GM21529 (cell line): Measurements from ENCODE around the gene TMEM181.
"Not testable (repeated sequence)": the region's sequence is repeated elsewhere in the genome, so short reads cannot be mapped to it uniquely, and the experiment has no call there.

Experiments used
- ATAC-seq: cut with Tn5 transposase; IDR thresholded peaks from one replicate; pipeline ENCODE4 v1.9.1; 2021; ENCODE audit not compliant: unreplicated experiment

Gene TMEM181

DNA sequence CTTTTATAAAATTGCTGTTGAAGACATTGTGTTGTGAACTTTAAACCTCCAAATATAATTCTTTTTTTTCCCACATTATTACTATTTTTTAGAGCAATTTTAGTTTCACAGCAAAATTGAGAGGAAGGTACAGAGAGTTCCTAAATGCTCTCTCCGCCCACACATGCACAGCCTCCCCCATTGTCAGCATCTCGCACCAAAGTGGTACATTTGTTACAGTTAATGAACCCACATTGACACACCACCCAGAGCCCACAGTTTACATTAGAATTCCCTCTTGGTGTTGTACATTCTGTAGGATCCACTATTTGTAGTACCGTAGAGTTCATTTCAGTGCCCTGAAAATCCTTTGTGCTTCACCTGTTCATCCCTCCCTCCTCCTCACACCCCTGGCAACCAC is 33.8 kb downstream of the TMEM181 start:
- ATAC-seq = no peak

DNA sequence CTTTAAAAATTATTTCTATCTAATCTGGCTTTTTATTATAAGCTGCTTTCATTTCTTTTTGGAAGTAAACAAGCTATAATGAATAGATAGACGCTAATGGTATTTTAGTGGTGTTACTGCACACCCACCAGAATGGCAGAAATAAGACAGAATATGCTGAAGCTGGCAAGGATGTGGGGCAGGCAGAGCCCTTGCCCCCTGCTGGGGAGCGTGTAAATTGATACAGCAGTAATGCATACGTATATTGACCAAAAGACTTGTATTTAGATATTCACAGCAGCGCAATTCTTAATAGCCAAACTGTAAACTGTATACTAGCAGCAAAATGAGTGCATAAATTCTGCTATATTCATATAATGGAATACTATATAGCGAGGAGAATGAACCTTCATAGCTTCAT is 35.3 kb downstream of the TMEM181 start:
- ATAC-seq = no peak

DNA sequence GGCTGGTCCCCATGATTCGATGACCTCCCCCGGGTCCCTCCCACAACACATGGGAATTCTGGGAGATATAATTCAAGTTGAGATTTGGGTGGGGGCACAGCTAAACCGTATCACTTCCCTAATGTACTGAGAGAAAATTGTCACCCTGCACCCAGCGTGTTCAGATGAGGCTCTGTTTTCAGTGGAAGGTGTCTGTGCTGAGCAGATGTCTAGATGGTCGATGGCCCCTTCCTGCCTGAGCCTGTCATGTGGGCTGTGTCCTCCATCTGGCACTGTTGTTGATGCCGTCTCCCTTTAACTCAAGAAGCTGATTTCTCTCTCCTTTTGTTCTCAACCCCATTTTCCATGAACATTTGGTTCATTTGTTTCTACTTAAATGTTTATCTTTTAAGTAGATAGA is 37.0 kb downstream of the TMEM181 start:
- ATAC-seq = no peak

DNA sequence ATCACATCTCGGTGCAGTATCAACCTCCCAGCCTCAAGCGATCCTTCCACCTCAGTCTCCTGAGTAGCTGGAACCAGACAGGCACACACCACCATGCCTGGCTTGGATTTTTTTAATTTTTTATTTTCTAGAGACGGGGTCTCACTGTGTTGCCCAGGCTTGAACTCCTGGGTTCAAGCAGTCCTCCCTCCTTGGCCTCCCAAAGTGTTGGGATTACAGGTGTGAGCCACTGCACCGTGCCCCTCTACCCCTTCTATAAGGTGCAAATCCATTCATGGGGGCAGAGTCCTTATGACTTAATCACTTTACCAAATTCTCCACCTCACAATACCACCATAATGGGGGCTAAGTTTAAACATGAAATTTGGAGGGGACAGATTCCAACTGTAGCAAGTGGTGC is 37.7 kb downstream of the TMEM181 start:
- ATAC-seq = no peak

DNA sequence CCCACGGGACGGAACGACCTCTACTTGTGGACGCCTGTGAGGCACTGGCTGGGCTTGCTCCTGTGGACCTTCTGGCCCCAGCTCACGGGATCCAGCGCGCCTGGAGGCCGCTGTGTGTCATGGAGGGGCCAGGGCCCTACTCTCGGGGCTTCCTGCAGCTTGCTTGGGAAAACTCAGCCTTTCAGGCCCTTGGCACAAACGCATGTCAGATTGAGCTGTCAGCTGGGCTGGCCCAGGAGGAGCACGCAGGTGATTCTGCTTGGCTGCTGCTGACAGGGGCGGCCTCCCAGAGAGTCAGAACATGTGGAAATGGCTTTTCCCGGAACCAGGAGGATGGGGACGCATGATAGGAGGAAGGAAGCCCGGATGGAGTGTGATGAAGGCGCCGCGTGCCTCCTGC is 39.7 kb downstream of the TMEM181 start:
- ATAC-seq = no peak

DNA sequence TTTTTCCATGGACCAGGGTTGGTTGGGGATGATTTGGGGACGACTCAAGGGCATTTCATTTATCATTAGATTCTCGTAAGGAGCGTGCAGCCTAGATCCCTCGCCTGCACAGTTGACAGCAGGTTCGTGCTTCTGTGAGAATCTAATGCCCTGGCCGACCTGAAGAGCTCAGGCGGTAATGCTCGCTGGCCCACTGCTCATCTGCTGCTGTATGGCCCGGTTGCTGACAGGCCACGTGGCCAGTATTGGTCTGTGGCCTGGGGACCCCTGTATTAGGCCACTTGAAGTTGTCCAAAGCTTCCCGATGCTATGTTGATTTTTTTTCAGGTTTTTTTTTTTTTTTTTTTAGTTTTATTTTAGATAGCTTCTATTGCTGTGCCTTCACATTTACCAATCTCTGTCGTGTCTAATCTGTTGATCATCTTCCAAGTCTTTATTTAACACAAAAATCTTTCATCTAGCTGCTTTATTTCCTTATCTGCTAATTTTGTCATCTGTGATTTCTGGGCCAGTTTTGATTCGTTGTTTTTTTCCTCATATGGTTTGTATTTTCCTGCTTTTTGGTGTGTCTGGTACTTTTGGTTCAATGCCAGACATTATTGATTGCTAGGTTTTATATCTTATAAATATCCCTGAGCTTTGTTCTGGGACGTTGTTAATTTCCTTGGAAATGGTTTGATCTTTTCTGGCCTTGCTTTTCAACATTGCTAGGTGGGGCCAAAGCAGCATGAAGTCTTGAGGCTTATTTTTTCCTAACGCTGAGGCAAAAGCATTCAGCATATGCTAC is 43.6 kb downstream of the TMEM181 start:
- no peak for ATAC-seq

DNA sequence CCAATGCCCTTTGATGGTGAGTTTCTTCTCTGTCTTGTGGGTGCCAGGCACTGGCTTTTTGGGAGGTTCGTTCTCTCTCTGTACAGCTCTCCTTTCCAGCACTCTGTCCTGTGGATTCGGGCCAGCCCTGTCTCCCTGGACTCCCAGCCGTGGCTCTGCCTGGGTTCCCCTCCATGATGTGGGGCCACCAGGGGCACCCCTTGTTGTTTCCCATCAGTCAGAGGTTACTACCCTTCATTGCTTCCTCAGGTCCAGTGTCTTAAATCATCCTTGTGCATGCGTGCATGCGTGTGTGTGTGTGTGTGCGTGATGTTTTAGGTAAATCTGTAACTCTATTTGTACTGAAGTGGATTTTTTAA is 44.1 kb downstream of the TMEM181 start:
- ATAC-seq = no peak

DNA sequence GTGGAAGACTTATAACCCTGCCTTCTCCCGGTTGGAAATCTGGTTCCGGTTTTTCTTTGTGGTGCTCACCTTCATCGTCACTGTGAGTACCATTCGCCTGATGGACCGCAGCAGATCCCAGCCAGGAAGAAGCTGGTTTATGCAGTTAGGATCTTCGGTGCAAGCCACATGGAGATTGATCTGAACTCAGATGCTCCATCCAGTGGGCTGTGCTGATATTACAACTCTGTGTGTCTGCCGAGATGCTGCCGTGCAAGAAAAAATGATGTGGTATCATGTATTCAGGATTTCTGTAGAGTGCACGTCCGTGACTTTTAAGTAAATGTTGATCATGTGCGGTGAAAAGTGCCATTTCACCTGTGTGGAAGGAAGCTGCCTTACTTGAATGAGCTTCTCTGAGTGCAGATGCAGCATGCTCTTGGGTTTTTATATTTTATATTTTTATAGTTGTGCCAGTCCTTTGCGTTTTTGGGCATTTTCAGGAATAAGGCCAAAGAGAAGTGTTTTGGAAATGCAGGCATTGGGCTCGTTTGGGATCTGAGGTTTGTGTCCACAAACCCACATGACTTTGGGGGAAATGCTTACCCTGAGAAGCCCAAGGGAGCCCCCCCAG is 45.5 kb downstream of the TMEM181 start:
- no peak for ATAC-seq

DNA sequence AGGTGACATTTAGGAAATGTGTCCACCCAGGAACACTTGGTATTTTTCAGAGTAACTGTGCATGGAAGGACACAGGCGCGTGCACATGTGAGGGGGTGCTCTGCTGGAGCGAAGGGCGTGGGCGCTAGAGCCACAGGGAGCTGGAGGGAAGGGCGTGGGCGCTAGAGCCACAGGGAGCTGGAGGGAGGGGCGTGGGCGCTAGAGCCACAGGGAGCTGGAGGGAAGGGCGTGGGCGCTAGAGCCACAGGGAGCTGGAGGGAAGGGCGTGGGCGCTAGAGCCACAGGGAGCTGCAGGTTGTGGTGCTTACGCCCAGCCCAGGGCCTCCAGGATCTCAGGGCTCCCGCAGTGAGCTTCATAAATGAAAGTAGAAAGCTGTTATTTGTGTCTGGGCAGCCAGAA is 46.1 kb downstream of the TMEM181 start:
- ATAC-seq = not testable (repeated sequence)

DNA sequence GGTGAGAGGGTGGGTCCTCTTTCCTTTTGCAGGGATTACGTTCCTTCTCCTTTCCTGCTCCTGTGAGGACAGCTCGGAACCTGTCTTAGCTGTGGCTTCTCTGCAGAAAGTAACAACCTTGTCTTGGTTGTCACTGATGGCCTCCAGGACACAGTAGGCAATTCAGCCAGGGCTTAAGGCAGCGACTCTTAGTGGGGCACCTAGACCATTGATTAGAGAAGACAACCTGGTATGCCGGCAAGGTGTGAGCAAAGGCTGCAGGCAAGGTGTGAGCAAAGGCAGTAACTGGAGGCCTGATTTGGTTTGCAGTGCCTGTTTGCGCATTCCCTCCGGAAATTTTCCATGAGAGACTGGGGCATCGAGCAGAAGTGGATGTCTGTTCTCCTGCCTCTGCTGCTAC is 47.0 kb downstream of the TMEM181 start:
- no peak for ATAC-seq

DNA sequence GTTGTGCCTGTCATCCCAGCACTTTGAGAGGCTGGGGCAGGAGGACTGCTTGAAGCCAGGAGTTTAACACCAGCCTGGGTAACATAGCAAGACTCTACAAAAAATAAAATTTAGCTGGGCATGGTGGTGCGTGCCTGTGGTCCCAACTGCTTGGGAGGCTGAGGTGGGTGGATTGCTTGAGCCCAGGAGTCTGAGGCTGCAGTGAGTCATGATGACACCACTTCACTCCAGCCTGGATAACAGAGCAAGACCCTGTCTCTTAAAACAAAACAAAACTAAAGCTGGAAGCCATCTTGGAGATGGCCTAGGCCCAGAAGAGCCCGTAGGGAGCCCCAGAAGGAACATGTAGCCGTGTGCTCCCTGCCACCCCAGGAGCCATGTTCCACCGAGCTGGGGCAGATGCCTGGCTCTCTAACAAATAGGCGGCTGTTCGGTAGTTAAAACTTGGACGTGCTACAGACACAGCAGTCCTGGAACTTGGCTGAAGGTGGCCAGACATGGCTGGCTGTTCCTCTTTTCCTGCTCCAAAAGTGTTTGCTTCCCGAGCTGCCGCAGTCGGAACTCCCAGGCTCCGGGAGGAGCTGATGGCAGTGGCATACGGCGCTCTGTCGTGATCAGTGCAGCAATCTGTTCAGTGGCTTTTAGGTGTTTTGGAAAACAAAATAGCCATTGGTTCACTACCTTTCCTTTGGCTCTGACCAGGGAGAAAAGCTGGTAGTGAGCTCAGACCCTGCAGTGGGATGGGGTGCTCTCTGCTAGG is 47.7 kb downstream of the TMEM181 start:
- no peak for ATAC-seq

DNA sequence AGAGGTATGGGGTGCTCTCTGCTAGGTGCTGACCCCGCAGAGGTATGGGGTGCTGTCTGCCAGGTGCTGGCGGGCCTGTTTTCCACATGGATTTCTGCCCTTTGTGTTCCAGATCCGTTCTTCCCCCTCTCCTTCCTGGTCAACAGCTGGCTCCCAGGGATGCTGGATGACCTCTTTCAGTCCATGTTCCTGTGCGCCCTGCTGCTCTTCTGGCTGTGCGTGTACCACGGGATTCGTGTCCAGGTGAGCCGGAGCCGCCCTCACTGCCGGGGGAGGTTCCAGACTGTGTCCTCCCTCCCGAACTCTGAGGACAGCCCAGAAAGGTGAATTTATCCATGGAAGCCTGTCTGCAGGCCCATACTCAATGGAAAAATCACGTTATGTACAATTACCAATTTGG is 48.3 kb downstream of the TMEM181 start:
- no peak for ATAC-seq

DNA sequence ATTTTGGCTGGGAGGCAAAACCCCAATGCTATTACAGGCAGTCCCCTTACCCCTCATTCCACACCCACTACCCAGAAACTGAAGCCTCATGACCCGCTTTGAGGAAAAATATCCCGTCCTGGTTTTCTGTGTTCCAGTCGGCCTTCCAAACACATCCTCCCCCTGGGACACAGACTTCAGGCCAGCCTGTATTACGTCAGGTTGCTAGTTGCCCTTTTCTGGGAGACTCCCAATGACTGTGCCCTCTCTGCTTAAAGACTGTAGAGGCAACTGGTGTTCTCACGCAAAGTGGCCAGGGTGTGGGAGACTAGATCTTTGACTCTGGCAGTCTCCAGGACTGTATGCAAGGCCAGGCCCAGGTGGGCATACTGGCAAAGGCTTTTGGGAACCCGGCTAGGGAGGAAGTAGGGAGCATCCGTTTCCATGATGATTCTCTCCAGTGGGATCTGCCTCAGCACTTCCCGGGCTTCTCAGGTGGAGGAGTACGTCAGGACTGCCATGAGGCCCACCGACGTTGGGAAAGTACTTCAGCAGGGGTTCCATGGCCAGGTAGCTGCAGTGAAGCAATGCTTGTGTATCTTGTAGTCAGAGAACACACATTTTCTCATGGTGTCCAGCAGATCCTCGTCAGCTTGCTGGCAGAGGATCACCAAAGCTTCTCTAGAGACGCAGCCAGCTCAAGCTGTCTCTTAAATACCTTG is 49.7 kb downstream of the TMEM181 start:
- no peak for ATAC-seq

DNA sequence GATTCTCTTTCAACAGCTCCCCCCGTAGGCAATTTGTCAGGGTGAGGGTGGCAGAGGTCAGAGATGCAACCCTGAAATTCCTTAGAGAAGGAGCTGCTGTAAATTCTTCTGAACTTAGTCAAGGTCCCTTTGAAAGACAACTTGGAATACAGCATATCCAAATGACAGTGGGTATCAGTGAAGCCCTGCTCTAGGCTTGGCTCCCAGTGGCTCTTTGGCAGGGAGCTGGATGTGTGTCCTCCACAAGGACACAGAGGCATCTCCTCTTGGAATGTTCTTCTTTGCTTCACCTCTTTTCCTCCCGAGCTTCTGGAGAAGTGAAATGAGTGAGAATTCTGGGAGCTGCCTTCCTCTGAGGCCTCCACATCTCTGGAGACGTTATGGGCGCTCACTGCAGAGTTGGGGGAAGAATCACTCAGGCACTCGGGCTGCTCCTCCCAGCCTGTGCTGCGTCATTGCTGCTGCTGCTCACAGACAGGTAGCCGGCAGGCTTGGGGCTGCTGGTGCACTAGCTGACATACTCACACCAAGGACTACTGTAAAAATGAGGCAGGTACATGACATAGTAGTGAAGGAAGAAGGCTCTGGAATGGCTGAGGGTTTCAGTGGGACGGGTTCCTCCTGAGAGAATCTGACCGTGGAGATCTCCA is 50.6 kb downstream of the TMEM181 start:
- ATAC-seq = no peak

DNA sequence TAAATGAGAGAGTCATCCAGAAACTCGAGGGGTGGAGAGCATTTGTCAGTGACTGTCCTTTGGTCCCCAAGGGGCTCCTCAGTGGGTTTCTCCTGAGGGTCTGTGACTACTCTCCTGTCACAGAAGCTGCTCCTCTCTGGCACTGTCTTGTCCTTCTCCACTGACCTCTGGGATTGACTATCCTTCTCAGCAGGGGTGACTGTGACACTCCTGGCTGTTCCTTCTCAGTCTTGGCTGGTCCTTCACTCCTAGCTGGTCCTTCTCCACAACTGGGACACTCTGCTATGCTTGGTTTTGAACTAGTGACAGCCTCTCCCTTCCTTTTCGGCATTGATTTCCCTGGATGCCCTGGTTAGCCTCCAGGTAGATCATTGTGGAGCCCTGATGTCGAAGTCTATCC is 51.1 kb downstream of the TMEM181 start:
- ATAC-seq = no peak

DNA sequence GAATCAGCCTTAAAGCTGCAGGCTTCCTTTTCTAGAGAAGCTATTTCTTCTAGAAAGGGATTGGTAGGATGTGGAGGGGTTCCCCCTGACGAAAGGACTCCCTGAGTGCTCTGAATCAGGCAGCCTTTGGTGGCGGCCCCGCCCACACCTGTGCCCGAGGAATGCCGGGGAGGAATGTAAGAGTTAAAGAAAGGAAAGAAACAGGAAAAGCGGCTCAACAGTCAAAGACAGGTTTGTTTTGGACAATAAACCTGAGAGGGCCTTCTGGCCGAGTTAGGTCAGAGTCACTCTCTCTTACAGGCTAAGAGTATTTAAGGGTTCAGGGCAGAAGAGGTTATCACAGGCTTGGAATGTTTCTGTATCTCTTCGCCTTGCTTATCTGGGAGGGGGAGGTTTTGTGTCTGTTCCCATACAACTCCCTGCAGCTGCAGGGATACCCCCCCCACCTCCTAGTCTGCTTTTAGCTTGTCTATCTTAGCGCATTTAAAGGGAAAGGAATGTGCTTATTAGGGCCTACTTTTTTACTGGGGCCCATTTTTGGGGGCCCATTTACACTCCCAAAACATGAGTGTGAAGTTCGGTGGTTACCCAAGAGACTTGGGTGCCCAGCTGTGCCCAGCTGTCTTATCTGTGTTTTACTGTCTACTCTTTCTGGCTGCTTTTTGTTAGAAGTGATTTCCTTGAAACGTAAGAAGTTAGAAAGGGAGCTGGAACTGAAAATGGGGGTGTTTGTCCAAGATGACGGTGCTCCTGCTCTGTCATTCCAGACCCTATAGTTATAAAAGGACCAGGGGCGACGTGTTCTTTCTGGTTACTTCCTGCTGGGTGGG is 51.9 kb downstream of the TMEM181 start:
- no peak for ATAC-seq

DNA sequence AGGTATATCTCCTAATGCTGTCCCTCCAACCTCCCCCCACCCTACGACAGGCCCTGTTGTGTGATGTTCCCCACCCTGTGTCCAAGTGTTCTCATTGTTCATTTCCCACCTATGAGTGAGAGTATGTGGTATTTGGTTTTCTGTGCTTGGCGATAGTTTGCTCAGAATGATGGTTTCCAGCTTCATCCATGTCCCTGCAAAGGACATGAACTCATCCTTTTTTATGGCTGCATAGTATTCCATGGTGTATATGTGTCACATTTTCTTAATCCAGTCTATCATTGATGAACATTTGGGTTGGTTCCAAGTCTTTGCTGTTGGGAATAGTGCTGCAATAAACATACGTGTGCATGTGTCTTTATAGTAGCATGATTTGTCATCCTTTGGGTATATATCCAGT is 54.7 kb downstream of the TMEM181 start:
- ATAC-seq = not testable (repeated sequence)

DNA sequence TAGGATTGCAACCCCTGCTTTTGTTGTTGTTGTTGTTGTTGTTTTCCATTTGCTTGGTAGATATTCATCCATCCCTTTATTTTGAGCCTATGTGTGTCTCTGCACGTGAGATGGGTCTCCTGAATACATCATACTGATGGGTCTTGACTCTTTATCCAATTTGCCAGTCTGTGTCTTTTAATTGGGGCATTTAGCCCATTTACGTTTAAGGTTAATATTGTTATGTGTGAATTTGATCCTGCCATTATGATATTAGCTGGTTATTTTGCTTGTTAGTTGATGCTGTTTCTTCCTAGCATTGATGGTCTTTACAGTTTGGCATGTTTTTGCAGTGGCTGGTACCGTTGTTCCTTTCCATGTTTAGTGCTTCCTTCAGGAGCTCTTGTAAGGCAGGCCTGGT is 58.4 kb downstream of the TMEM181 start:
- not testable (repeated sequence) for ATAC-seq

DNA sequence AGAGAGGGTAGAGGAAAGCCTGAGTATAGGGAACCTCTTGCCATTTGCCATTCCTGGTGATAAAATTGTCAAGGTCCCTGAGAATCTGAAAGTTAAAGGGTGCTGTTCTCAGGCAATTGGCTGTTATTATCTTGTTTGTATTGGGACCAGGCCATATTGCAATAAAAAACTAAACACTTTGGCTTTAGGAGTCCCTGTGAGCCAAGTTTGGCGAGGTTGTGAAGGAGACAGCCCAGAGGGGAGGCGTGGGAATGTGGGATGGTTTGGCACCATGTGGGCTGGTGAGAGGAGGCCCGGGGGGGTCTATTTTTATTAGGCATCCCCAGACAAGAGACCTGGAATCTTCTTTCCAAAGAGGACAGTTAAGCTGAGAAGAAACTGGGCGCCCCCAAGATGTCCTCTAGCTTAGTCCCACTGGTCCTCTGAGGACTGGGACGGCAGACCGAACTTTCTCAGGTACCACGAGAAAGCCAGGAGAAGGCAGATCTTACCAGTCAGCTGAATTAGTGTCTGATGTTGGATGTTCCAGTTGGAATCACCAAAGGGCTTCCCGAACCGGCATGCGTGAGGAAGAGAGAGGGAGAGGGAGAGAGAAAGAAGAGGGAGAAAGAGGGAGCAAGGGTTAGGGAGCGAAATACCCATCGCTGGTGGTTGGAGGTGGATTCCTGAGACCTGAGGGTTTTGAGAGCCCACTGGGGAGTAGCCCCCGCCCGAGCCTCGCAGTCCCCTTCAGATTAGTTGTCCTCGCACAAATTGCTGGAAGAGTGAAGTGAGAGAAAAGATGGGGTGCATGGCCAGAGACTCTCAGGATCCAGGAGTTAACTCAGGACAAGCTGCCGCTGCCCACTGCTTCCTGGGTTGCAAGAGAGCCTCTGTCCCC is 60.3 kb downstream of the TMEM181 start:
- ATAC-seq = no peak
